Spinal cord (tissue), 10 donors: Measurements from ENCODE around the gene CDH18. TPM values are rescaled to one million over a fixed set of nuclear protein-coding genes. Genes with fewer than 3 reads are reported as not detected.

Experiments
- DNase-seq, 6 donors: peaks; one replicate each; pipeline versions ENCODE4 v3.0.0 to v3.0.0-alpha.2; 2013 to 2015; ENCODE audit warnings: low spot score in 6 of 6, low read depth in 4 of 6
- H3K27ac ChIP-seq: one replicate; pipeline ENCODE4 v1.5.1; 2013; ENCODE audit warnings: low read depth, low read length, control low read depth
- H3K27me3 ChIP-seq: one replicate; pipeline ENCODE4 v1.6.1; 2013; ENCODE audit warnings: low read length; ENCODE audit not compliant: control insufficient read depth, insufficient read depth
- H3K36me3 ChIP-seq: one replicate; pipeline ENCODE4 v1.6.1; 2013; ENCODE audit warnings: low read length; ENCODE audit not compliant: control insufficient read depth, insufficient read depth
- H3K4me1 ChIP-seq: one replicate; pipeline ENCODE4 v1.6.1; 2013; ENCODE audit warnings: low read length; ENCODE audit not compliant: control insufficient read depth, insufficient read depth
- H3K4me3 ChIP-seq: one replicate; pipeline ENCODE4 v1.5.1; 2013; ENCODE audit warnings: low read depth, low read length, control low read depth
- H3K9me3 ChIP-seq: one replicate; pipeline ENCODE4 v1.6.1; 2013; ENCODE audit warnings: low read length; ENCODE audit not compliant: control insufficient read depth, insufficient read depth
- WGBS: methylation state at CpG from one replicate; pipeline ENCODE4 v1.1.5; 2013; ENCODE audit warnings: missing lambda C conversion rate; ENCODE audit not compliant: insufficient coverage; 5-methylcytosine and 5-hydroxymethylcytosine counted together
- polyA plus RNA-seq, 2 donors: library from polyadenylated mRNA; unstranded; fragments of 120-200 nt; gene quantifications; one replicate each; pipeline ENCODE4 v1.2.1, GENCODE V29; 2013; ENCODE audit not compliant: insufficient read length in 2 of 2
- total RNA-seq, 2 donors: library from RNA; depleted of rRNA in 1 of 2; stranded (reverse); fragments of 120-200 nt in 1 of 2; fragments of >200 nt in 1 of 2; gene quantifications; one replicate each; pipeline versions ENCODE4 v1.2.3 to v1.2.4, GENCODE V29; 2013 to 2014
- donor health status: healthy.

Gene CDH18
- total and polyA plus RNA-seq, 4 donors, result 22.1 to 90.3 (median 25.4) TPM

DNA sequence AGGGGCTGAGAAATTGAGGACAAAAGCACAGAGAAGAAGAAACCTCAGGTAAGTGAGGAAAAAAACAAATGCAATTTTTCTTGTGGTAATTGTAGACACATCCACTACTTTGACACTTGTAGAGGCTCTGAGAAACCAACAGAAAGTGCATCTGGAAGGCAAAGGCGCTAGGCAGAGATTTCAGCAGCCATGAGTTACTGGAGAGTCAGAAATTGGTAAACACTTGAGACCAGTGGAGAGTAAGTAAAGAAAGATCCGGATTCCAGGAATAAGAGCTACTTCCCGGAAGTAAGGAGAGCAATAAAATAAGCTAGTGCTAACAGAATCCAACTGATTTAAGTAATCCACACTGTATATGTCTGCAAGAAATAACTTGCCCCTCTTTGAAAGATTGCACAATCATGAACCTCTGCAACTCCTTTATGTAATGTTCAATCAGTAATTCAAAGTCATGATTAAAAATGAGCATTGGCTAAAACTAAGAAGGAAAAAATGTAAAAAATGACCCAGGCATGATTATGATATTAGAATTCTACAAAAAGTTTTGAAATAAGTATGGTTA, 382.1 kb downstream of the CDH18 start:
- Histone ChIP-seq H3K36me3 (no peaks in the 10 kb centered on the region), H3K9me3 (peaks cover 2% of the 10 kb centered on the region), H3K4me1 (no peaks in the 10 kb centered on the region), H3K27me3 (no peaks in the 10 kb centered on the region), H3K27ac (no peak overlapping the region), H3K4me3 (no peak overlapping the region)
- 100% methylated on average over 1 of the region's 3 CpGs for WGBS
- no peak for DNase-seq

GRCh38 chr5:19584131-19584530, 403.9 kb downstream of the CDH18 start:
- WGBS, result 56% methylated on average over 2 of the region's 2 CpGs

DNA sequence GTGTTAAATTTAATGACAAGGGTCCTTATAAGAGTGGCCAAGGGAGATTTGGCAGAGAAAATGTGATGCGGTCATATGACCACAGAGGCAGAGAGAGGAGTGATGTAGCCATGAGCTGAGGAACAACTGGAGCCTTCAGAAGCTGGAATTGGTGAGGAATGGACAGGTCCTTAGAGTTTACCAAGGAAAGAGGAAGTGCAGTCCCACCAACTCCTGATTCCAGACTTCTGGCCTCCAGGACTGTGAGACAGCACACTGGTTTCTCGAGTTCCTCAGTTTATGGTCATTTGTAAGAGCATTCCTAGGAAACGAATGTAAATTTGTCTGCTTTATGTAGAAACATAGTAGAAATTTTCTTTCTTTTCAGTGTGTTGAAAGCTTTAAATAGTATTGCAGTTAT, 410.1 kb downstream of the CDH18 start:
- no peak overlapping the region for H3K27ac ChIP-seq
- H3K9me3 ChIP-seq, result no peaks in the 10 kb centered on the region
- no peak for DNase-seq
- H3K36me3 ChIP-seq, result no peaks in the 10 kb centered on the region
- 90% methylated on average over 2 of the region's 3 CpGs for WGBS
- H3K4me1 ChIP-seq, result no peaks in the 10 kb centered on the region
- H3K27me3 ChIP-seq, result no peaks in the 10 kb centered on the region
- H3K4me3 ChIP-seq, result no peak overlapping the region

More at GRCh38 chr5:19584131-19584530, 403.9 kb downstream of the CDH18 start:
- DNase-seq, result peak in 1 of 6 donors; percentile 23
- H3K9me3 ChIP-seq, result peaks cover 2% of the 10 kb centered on the region
- no peaks in the 10 kb centered on the region for H3K4me1 ChIP-seq
- H3K27me3 ChIP-seq, result no peaks in the 10 kb centered on the region
- H3K27ac ChIP-seq, result no peak overlapping the region
- no peak overlapping the region for H3K4me3 ChIP-seq
- no peaks in the 10 kb centered on the region for H3K36me3 ChIP-seq

DNA sequence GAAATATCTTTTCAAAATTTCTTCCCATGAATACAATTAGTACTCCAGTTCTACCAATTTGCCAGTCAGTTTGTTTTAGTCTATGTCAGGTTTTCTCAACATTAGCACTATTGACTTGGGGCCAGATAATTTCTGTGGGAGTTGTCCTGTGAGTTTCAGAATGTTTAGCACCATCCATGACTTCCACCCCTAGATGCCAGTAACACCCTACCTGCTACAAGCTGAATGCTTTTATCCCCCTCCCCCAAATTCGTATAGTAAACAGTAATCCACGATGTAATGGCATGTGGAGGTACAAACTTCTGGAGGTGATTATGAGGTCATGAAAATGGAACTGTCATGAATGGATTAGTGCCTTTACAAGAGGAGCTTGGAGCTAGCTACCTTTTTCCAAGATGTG, 420.0 kb downstream of the CDH18 start:
- 83% methylated on average over 1 of the region's 2 CpGs for WGBS
- Histone ChIP-seq H3K4me1 (no peaks in the 10 kb centered on the region), H3K27ac (no peak overlapping the region), H3K4me3 (no peak overlapping the region), H3K27me3 (no peaks in the 10 kb centered on the region), H3K9me3 (no peaks in the 10 kb centered on the region), H3K36me3 (no peaks in the 10 kb centered on the region)
- no peak for DNase-seq

DNA sequence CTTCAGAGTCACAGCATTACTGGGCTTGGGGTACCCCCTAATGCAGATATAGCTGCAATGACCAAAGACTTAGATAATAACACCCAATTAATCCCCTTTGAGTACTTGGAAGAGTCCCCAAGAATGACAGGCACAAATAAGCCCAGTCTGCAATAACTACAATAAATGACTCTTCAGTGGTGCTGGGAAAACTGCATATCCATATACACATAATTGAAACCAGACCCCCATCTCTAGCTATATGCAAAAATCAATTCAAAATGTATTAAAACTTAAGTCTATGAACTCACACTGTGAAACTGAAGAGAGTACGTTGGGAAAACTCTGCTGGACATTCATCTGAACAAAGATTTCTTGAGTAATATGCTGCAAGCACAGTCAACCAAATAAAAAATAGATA, 422.5 kb downstream of the CDH18 start:
- Histone ChIP-seq H3K36me3 (no peaks in the 10 kb centered on the region), H3K27ac (no peak overlapping the region), H3K9me3 (no peaks in the 10 kb centered on the region), H3K4me3 (no peak overlapping the region), H3K27me3 (no peaks in the 10 kb centered on the region), H3K4me1 (no peaks in the 10 kb centered on the region)
- DNase-seq, result no peak
- no CpG with 5 or more reads among the region's 1 CpG for WGBS

DNA sequence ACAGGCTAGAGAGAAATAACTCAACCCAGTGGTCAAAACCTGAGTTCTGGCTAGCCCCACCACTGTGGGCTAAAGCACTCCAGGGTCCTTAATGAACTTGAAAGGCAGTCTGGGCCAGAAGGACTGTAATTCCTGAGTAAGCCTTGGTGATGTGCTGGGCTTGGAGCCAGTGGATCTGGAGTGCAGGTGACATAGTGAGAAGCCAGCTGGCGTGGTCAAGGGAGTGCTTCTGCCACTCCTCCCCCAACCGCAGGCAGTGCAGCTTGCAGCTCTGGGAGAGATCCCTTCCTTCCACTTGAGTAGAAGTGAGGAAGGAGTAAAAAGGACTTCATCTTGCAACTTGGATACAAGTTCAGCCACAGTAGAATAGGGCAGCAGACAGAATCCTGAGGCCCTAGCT, 424.0 kb downstream of the CDH18 start:
- 80% methylated on average over 1 of the region's 2 CpGs for WGBS
- no peak overlapping the region for H3K4me3 ChIP-seq
- H3K9me3 ChIP-seq, result no peaks in the 10 kb centered on the region
- H3K4me1 ChIP-seq, result no peaks in the 10 kb centered on the region
- H3K27ac ChIP-seq, result no peak overlapping the region
- DNase-seq, result no peak
- H3K36me3 ChIP-seq, result no peaks in the 10 kb centered on the region
- no peaks in the 10 kb centered on the region for H3K27me3 ChIP-seq

DNA sequence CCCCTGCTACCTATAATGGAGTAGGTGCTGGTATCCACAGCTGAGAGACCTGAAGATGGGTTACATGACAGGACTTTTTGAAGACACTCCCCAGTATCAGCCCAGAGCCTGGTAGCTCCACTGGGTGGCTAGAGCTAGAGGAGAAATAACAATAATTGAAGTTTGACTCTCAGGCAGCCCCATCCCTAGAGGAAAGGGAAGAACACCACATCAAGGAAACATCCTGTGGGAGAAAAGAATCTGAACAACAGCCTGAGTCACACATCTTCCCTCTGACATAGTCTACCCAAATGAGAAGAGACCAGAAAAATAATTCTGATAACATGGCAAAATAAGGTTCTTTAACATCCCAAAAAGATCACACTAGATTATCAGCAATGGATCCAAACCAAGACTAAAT, 432.1 kb downstream of the CDH18 start:
- Histone ChIP-seq H3K4me3 (no peak overlapping the region), H3K36me3 (no peaks in the 10 kb centered on the region), H3K27ac (no peak overlapping the region), H3K4me1 (no peaks in the 10 kb centered on the region), H3K27me3 (no peaks in the 10 kb centered on the region), H3K9me3 (no peaks in the 10 kb centered on the region)
- DNase-seq, result no peak

DNA sequence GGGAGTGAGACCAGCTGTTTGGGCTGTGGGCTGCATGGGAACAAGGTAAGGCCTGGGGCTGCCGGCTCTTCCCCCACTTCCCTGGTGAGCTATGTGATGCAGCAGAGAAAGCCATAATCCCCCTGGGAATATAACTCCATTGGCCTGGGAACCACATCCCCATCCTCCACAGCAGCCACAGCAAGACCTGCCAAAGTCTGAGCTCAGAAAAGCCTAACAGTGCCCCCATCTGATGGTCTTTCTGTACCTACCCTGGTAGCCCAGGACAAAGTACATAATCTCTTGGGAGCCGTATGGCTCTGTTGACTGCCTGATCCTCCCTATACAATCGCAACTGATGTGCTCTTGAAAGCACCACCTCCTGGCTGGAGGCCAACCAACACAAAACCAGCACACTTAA, 432.6 kb downstream of the CDH18 start:
- no peaks in the 10 kb centered on the region for H3K27me3 ChIP-seq
- no peak overlapping the region for H3K27ac ChIP-seq
- no peaks in the 10 kb centered on the region for H3K4me1 ChIP-seq
- H3K36me3 ChIP-seq, result no peaks in the 10 kb centered on the region
- no peaks in the 10 kb centered on the region for H3K9me3 ChIP-seq
- no peak for DNase-seq
- H3K4me3 ChIP-seq, result no peak overlapping the region
- 97% methylated on average over 3 of the region's 3 CpGs for WGBS

GRCh38 chr5:19554524-19554923, 433.5 kb downstream of the CDH18 start:
- DNase-seq, result no peak
- Histone ChIP-seq H3K4me3 (no peak overlapping the region), H3K36me3 (no peaks in the 10 kb centered on the region), H3K9me3 (no peaks in the 10 kb centered on the region), H3K27ac (no peak overlapping the region), H3K27me3 (no peaks in the 10 kb centered on the region), H3K4me1 (no peaks in the 10 kb centered on the region)
- WGBS, result no CpG with 5 or more reads among the region's 1 CpG

- Histone ChIP-seq H3K27me3 (no peaks in the 10 kb centered on the region), H3K9me3 (no peaks in the 10 kb centered on the region), H3K4me3 (no peak overlapping the region), H3K4me1 (no peaks in the 10 kb centered on the region), H3K36me3 (no peaks in the 10 kb centered on the region), H3K27ac (no peak overlapping the region)
- DNase-seq, result peak; percentile 15 to 89 (median 39)
- no CpG with 5 or more reads among the region's 3 CpGs for WGBS
Observed at GRCh38 chr5:19547640-19548039, 440.4 kb downstream of the CDH18 start.
